Caco-2 (cell line): ENCODE results near the gene TGFBR2. TPM values are rescaled to one million over a fixed set of nuclear protein-coding genes. Genes with fewer than 3 reads are reported as not detected.

Experiments
- BruUV-seq: library from RNA; stranded (reverse); fragments of 400-500 nt; replicated peaks from 2 replicates; lab custom pipeline; 2021; lab: Mats Ljungman, UMichigan
- CTCF ChIA-PET: fragments of 300-600 bp; sonication (Branson Sonifier 250); formaldehyde crosslinking; loops from one replicate; lab custom pipeline; 2022; ENCODE audit warnings: antibody characterized with exemption; lab: Charles Lee
- POLR2A ChIA-PET: fragments of 300-600 bp; sonication (Branson Sonifier 250); formaldehyde crosslinking; loops from one replicate; lab custom pipeline; 2022; ENCODE audit warnings: antibody characterized with exemption; lab: Charles Lee
- DNase-seq, 2 experiments: peaks; one replicate each; pipeline versions ENCODE4 v3.0.0 to v3.0.0-alpha.2; 2020 to 2022
- H3K27me3 ChIP-seq: replicated peaks from 2 replicates; pipeline ENCODE4 v1.6.0; 2011; ENCODE audit warnings: low read length; ENCODE audit not compliant: control insufficient read depth, insufficient read depth
- H3K36me3 ChIP-seq: 2 replicates; pipeline ENCODE4 v1.5.1; 2011; ENCODE audit warnings: low read length; ENCODE audit not compliant: control insufficient read depth, insufficient read depth
- H3K4me1 ChIP-seq: fragments of 250-450 bp; sonication (Bioruptor Pico); 2 replicates; pipeline ENCODE4 v1.5.1; 2020; ENCODE audit warnings: mild to moderate bottlenecking
- H3K4me3 ChIP-seq: 2 replicates; pipeline ENCODE4 v1.5.1; 2011; ENCODE audit warnings: low read depth, mild to moderate bottlenecking, control low read depth, low read length
- H3K9me3 ChIP-seq: fragments of 250-450 bp; sonication (Bioruptor Pico); 2 replicates; pipeline ENCODE4 v1.5.1; 2020; ENCODE audit warnings: mild to moderate bottlenecking, moderate library complexity
- H3K27ac Mint-ChIP-seq: one replicate; pipeline ENCODE4 v1.8.0; 2022; ENCODE audit warnings: mixed read lengths; ENCODE audit not compliant: unreplicated experiment
- H3K27me3 Mint-ChIP-seq: one replicate; pipeline ENCODE4 v1.8.0; 2022; ENCODE audit warnings: mixed read lengths; ENCODE audit not compliant: insufficient read depth, unreplicated experiment
- H3K36me3 Mint-ChIP-seq: one replicate; pipeline ENCODE4 v1.8.0; 2022; ENCODE audit warnings: mild to moderate bottlenecking, mixed read lengths; ENCODE audit not compliant: insufficient read depth, unreplicated experiment
- H3K4me1 Mint-ChIP-seq: one replicate; pipeline ENCODE4 v1.8.0; 2022; ENCODE audit warnings: low read depth, mixed read lengths; ENCODE audit not compliant: unreplicated experiment
- H3K4me3 Mint-ChIP-seq: one replicate; pipeline ENCODE4 v1.8.0; 2022; ENCODE audit warnings: mild to moderate bottlenecking, moderate library complexity, mixed read lengths; ENCODE audit not compliant: unreplicated experiment
- H3K9me3 Mint-ChIP-seq: one replicate; pipeline ENCODE4 v1.8.0; 2022; ENCODE audit warnings: mixed read lengths; ENCODE audit not compliant: unreplicated experiment
- intact Hi-C: fragments of 100-400 bp; cut with micrococcal nuclease; formaldehyde crosslinking; loops from one replicate; pipeline ENCODE4 v1.10.0; 2022; ENCODE audit not compliant: unreplicated experiment
- total RNA-seq: library from RNA; stranded (reverse); gene quantifications from 2 replicates; pipeline ENCODE4 v1.2.3, GENCODE V29; 2022
- TF ChIP-seq, protein P1 (sequence below), 2 experiments: fragments of 200-600 bp in 1 of 2; IDR thresholded peaks; 1 replicate in 1 of 2; 2 replicates in 1 of 2; pipeline versions ENCODE4 v1.5.1 to v1.8.0; 2011 to 2022; ENCODE audit warnings: antibody characterized with exemption in 1 of 2, control low read depth in 1 of 2, inconsistent platforms in 1 of 2, low read depth in 1 of 2, low read length in 1 of 2, mild to moderate bottlenecking in 1 of 2, moderate library complexity in 1 of 2; ENCODE audit not compliant: insufficient read depth in 1 of 2, severe bottlenecking in 1 of 2, unreplicated experiment in 1 of 2

The TGFBR2 gene
- total RNA-seq, 1 experiment from 2014 or later = 40.5 TPM

- peak overlapping the region; percentile 29 for H3K27ac Mint-ChIP-seq
- Histone ChIP-seq H3K4me1 (peaks cover 5% of the 10 kb centered on the region; the same call in 1 of the 2 replicates), H3K4me3 (no peak overlapping the region), H3K9me3 (no peaks in the 10 kb centered on the region), H3K36me3 (no peaks in the 10 kb centered on the region; the same call in 1 of the 2 replicates), H3K27me3 (no peaks in the 10 kb centered on the region)
- no peak overlapping the region for H3K4me3 Mint-ChIP-seq
- TF ChIP-seq, protein P1, sequence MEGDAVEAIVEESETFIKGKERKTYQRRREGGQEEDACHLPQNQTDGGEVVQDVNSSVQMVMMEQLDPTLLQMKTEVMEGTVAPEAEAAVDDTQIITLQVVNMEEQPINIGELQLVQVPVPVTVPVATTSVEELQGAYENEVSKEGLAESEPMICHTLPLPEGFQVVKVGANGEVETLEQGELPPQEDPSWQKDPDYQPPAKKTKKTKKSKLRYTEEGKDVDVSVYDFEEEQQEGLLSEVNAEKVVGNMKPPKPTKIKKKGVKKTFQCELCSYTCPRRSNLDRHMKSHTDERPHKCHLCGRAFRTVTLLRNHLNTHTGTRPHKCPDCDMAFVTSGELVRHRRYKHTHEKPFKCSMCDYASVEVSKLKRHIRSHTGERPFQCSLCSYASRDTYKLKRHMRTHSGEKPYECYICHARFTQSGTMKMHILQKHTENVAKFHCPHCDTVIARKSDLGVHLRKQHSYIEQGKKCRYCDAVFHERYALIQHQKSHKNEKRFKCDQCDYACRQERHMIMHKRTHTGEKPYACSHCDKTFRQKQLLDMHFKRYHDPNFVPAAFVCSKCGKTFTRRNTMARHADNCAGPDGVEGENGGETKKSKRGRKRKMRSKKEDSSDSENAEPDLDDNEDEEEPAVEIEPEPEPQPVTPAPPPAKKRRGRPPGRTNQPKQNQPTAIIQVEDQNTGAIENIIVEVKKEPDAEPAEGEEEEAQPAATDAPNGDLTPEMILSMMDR (IDR thresholded peaks at IDR 0.05; ENCODE audit: insufficient read depth in 1 of 2, low read depth in 1 of 2, low read length in 1 of 2, severe bottlenecking in 1 of 2, unreplicated experiment in 1 of 2) = no peak
- CTCF ChIA-PET = no interaction called here
- H3K27me3 Mint-ChIP-seq = no peaks in the 10 kb centered on the region
- H3K9me3 Mint-ChIP-seq = no peaks in the 10 kb centered on the region
- BruUV-seq = no TSS peak
- DNase-seq = no peak
- peaks cover 27% of the 10 kb centered on the region for H3K4me1 Mint-ChIP-seq
- peaks cover 50% of the 10 kb centered on the region for H3K36me3 Mint-ChIP-seq
- POLR2A ChIA-PET = no interaction called here
- intact Hi-C loops = no loop called here
Measured at GRCh38 chr3:30637310-30638219, 31.2 kb downstream of the TGFBR2 start.

GRCh38 chr3:30638685-30639412 lies 32.4 kb downstream of the TGFBR2 start:
- H3K4me1 Mint-ChIP-seq = peaks cover 18% of the 10 kb centered on the region
- H3K36me3 ChIP-seq = no peaks in the 10 kb centered on the region; the same call in 1 of the 2 replicates
- no peak overlapping the region for H3K4me3 ChIP-seq
- CTCF ChIA-PET = no interaction called here
- no peaks in the 10 kb centered on the region for H3K9me3 Mint-ChIP-seq
- H3K27ac Mint-ChIP-seq = no peak overlapping the region
- DNase-seq = no peak
- H3K4me1 ChIP-seq = no peaks in the 10 kb centered on the region
- no peaks in the 10 kb centered on the region for H3K9me3 ChIP-seq
- BruUV-seq = no TSS peak
- no peaks in the 10 kb centered on the region for H3K27me3 Mint-ChIP-seq
- intact Hi-C loops = no loop called here
- TF ChIP-seq, protein P1 (IDR thresholded peaks at IDR 0.05; ENCODE audit: insufficient read depth in 1 of 2, low read depth in 1 of 2, low read length in 1 of 2, severe bottlenecking in 1 of 2, unreplicated experiment in 1 of 2) = no peak
- H3K27me3 ChIP-seq = no peaks in the 10 kb centered on the region
- peaks cover 39% of the 10 kb centered on the region for H3K36me3 Mint-ChIP-seq
- POLR2A ChIA-PET = interaction anchor here (0.5 kb wide), 1 partner anchor 63 kb away, joined by 3 read pairs; no protein-coding TSS in a partner anchor
- no peak overlapping the region for H3K4me3 Mint-ChIP-seq

GRCh38 chr3:30639937-30640336 lies 33.5 kb downstream of the TGFBR2 start:
- ChIA-PET POLR2A (no interaction called here), CTCF (no interaction called here)
- DNase-seq = no peak
- no peaks in the 10 kb centered on the region; the same call in 1 of the 2 replicates for H3K36me3 ChIP-seq
- H3K27me3 ChIP-seq = no peaks in the 10 kb centered on the region
- BruUV-seq = no TSS peak
- Mint-ChIP-seq H3K27ac (no peak overlapping the region), H3K4me1 (peaks cover 18% of the 10 kb centered on the region), H3K9me3 (no peaks in the 10 kb centered on the region), H3K36me3 (peaks cover 40% of the 10 kb centered on the region), H3K4me3 (no peak overlapping the region), H3K27me3 (no peaks in the 10 kb centered on the region)
- no peaks in the 10 kb centered on the region for H3K9me3 ChIP-seq
- intact Hi-C loops = no loop called here
- H3K4me1 ChIP-seq = no peaks in the 10 kb centered on the region
- TF ChIP-seq, protein P1 (IDR thresholded peaks at IDR 0.05; ENCODE audit: insufficient read depth in 1 of 2, low read depth in 1 of 2, low read length in 1 of 2, severe bottlenecking in 1 of 2, unreplicated experiment in 1 of 2) = no peak
- H3K4me3 ChIP-seq = no peak overlapping the region
